B cell (primary cell): ENCODE results near the gene CST9. TPM values are rescaled to one million over a fixed set of nuclear protein-coding genes. Genes with fewer than 3 reads are reported as not detected.

ENCODE experiments used
- ATAC-seq: fragments of 200-7000 bp; cut with Tn5 transposase; one replicate; pipeline ENCODE4 v1.10.0; 2021; ENCODE audit warnings: low read depth, mild to moderate bottlenecking, moderate number of reproducible peaks, moderate library complexity
- CTCF ChIA-PET: fragments of 350-600 bp; sonication (Branson Sonifier 250); formaldehyde crosslinking; loops from one replicate; lab custom pipeline; 2021; ENCODE audit warnings: antibody characterized with exemption, inconsistent platforms; lab: Charles Lee
- POLR2A ChIA-PET: fragments of 350-600 bp; sonication (Branson Sonifier 250); formaldehyde crosslinking; loops from one replicate; lab custom pipeline; 2021; ENCODE audit warnings: antibody characterized with exemption; lab: Charles Lee
- DNase-seq: peaks from one replicate; pipeline ENCODE4 v3.0.0; 2013
- H2AFZ ChIP-seq: 2 replicates; pipeline ENCODE4 v1.6.1; 2012; ENCODE audit warnings: mild to moderate bottlenecking, low read depth, low read length; ENCODE audit not compliant: insufficient read depth, poor library complexity, severe bottlenecking
- H3K27ac ChIP-seq, 2 donors: 1 replicate in 1 of 2; 2 replicates in 1 of 2; pipeline ENCODE4 v1.5.1; 2012 to 2013; ENCODE audit warnings: low read length in 2 of 2, mild to moderate bottlenecking in 2 of 2, moderate library complexity in 1 of 2
- H3K27me3 ChIP-seq, 4 experiments: fragments of 200-600 bp in 1 of 4; sonication (generic) in 1 of 4; replicated peaks in 1 of 4; 1 replicate in 2 of 4; 2 replicates in 2 of 4; pipeline versions ENCODE4 v1.6.1 to v1.7.0; 2013 to 2016; ENCODE audit warnings: low read length in 3 of 4, mild to moderate bottlenecking in 2 of 4, mixed read lengths in 1 of 4, moderate library complexity in 1 of 4; ENCODE audit not compliant: insufficient read depth in 4 of 4, control insufficient read depth in 3 of 4; ENCODE audit errors: control extremely low read depth in 1 of 4
- H3K36me3 ChIP-seq, 2 experiments: replicated peaks in 1 of 2; 1 replicate in 1 of 2; 2 replicates in 1 of 2; pipeline versions ENCODE4 v1.6.1 to v1.7.1; 2013; ENCODE audit warnings: low read length in 1 of 2; ENCODE audit not compliant: insufficient read depth in 2 of 2, control insufficient read depth in 1 of 2; ENCODE audit errors: control extremely low read depth in 1 of 2, extremely low read depth in 1 of 2
- H3K4me1 ChIP-seq, 2 donors: fragments of 200-600 bp in 1 of 2; sonication (generic) in 1 of 2; 1 replicate in 1 of 2; 2 replicates in 1 of 2; pipeline versions ENCODE4 v1.5.1 to v1.6.1; 2013 to 2017; ENCODE audit warnings: low read length in 2 of 2; ENCODE audit not compliant: control insufficient read depth in 2 of 2, insufficient read depth in 2 of 2
- H3K4me2 ChIP-seq: replicated peaks from 2 replicates; pipeline ENCODE3; 2012; ENCODE audit warnings: mild to moderate bottlenecking, low read depth, low read length; ENCODE audit not compliant: poor library complexity, severe bottlenecking
- H3K4me3 ChIP-seq, 5 experiments: fragments of 200-600 bp in 1 of 5; sonication (generic) in 1 of 5; 1 replicate in 3 of 5; 2 replicates in 2 of 5; pipeline versions ENCODE4 v1.5.1 to v1.7.0; 2011 to 2016; ENCODE audit warnings: low read length in 4 of 5, mild to moderate bottlenecking in 4 of 5, low read depth in 2 of 5, control low read depth in 1 of 5, moderate library complexity in 1 of 5; ENCODE audit not compliant: insufficient read depth in 1 of 5; ENCODE audit errors: control extremely low read depth in 1 of 5, extremely low read depth in 1 of 5
- H3K79me2 ChIP-seq: fragments of 200-600 bp; sonication (generic); one replicate; pipeline ENCODE4 v1.6.0; 2016; ENCODE audit warnings: low read length; ENCODE audit not compliant: control insufficient read depth, insufficient read depth
- H3K9ac ChIP-seq: fragments of 200-600 bp; sonication (generic); 2 replicates; pipeline ENCODE4 v1.6.1; 2017; ENCODE audit warnings: mild to moderate bottlenecking, low read length, moderate library complexity
- H3K9me3 ChIP-seq, 3 donors: one replicate each; pipeline versions ENCODE4 v1.6.1 to v1.7.1; 2013; ENCODE audit warnings: low read length in 2 of 3; ENCODE audit not compliant: control insufficient read depth in 2 of 3, insufficient read depth in 1 of 3; ENCODE audit errors: control extremely low read depth in 1 of 3
- H4K20me1 ChIP-seq: 2 replicates; pipeline ENCODE4 v1.6.0; 2012; ENCODE audit warnings: mild to moderate bottlenecking, low read length; ENCODE audit not compliant: insufficient read depth, control insufficient read depth, poor library complexity, severe bottlenecking
- H3K27ac Mint-ChIP-seq: one replicate; pipeline ENCODE4 v1.8.0; 2021; ENCODE audit warnings: mixed read lengths
- H3K27me3 Mint-ChIP-seq: one replicate; pipeline ENCODE4 v1.8.0; 2021; ENCODE audit warnings: mixed read lengths
- H3K4me1 Mint-ChIP-seq: one replicate; pipeline ENCODE4 v1.8.0; 2021; ENCODE audit warnings: mixed read lengths
- H3K4me3 Mint-ChIP-seq: one replicate; pipeline ENCODE4 v1.8.0; 2021; ENCODE audit warnings: mixed read lengths
- H3K9me3 Mint-ChIP-seq: one replicate; pipeline ENCODE4 v1.8.0; 2022; ENCODE audit warnings: mixed read lengths; ENCODE audit not compliant: insufficient read depth
- EZH2 ChIP-seq: IDR thresholded peaks from 2 replicates; pipeline ENCODE4 v1.6.1; 2012; ENCODE audit warnings: borderline replicate concordance, low read depth, mild to moderate bottlenecking, moderate library complexity, low read length; ENCODE audit not compliant: insufficient read depth, poor library complexity, severe bottlenecking
- WGBS: methylation state at CpG from one replicate; pipeline ENCODE4 v1.1.5; 2013; ENCODE audit warnings: missing lambda C conversion rate; ENCODE audit not compliant: insufficient coverage; 5-methylcytosine and 5-hydroxymethylcytosine counted together
- intact Hi-C: fragments of 100-400 bp; cut with micrococcal nuclease; formaldehyde crosslinking; loops from one replicate; pipeline ENCODE4 v1.10.0; 2022
- polyA plus RNA-seq: library from polyadenylated mRNA; depleted of rRNA; stranded (reverse); fragments of >200 nt; gene quantifications from 2 replicates; pipeline ENCODE4 v1.2.3, GENCODE V29; 2012
- total RNA-seq, 2 donors: library from RNA; stranded (reverse); fragments of 120-200 nt in 1 of 2; gene quantifications; 1 replicate in 1 of 2; 2 replicates in 1 of 2; pipeline versions ENCODE4 v1.2.3 to v1.2.4, GENCODE V29; 2013 to 2022
- TF ChIP-seq, protein P1 (sequence below): fragments of 200-600 bp; IDR thresholded peaks from one replicate; pipeline ENCODE4 v1.8.0; 2022; ENCODE audit warnings: antibody characterized with exemption, mild to moderate bottlenecking

The CST9 gene
- total and polyA plus RNA-seq, 2 donors (not counting 1 experiment from before 2014, with no cell fraction given), result not detected

DNA sequence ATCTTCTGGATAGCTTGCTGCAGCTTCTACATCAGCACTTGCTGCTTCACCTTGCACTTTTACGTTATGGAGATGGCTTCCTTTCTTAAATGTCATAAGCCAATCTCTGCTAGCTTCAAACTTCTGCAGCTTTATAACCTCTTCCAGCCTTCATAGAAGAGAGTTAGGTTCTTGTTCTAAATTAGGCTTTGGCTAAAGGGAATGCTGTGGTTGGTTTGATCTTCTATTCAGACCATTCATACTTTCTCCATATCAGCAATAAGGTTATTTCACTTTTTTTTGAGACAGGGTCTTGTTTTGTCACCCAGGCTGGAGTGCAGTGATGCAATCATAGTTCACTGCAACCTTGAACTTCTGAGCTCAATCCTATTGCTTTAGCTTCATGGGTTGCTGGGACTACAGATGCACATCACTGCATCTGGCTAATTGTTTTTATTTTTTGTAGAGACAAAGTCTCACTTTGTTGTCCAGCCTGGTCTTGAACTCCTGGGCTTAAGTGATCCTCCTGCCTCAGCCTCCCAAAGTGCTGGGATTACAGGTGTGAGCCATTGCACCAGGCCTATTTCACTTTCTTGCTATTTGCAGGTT is 44.2 kb upstream of the CST9 start:
- Mint-ChIP-seq H3K4me1 (no peaks in the 10 kb centered on the region), H3K27me3 (peaks cover 10% of the 10 kb centered on the region), H3K9me3 (no peaks in the 10 kb centered on the region), H3K4me3 (no peak overlapping the region), H3K27ac (no peak overlapping the region)
- no peak overlapping the region for H3K27ac ChIP-seq
- CTCF ChIA-PET, result interaction anchor here (1.0 kb wide), 1 partner anchor 8 kb away, joined by 3 read pairs; no protein-coding TSS in a partner anchor
- H3K27me3 ChIP-seq, result no peaks in the 10 kb centered on the region
- no peaks in the 10 kb centered on the region for H3K4me1 ChIP-seq
- WGBS, result no CpG with 5 or more reads among the region's 1 CpG
- ATAC-seq, result no peak
- no peaks in the 10 kb centered on the region for H3K9me3 ChIP-seq
- no peak for TF ChIP-seq EZH2
- TF ChIP-seq, protein P1, sequence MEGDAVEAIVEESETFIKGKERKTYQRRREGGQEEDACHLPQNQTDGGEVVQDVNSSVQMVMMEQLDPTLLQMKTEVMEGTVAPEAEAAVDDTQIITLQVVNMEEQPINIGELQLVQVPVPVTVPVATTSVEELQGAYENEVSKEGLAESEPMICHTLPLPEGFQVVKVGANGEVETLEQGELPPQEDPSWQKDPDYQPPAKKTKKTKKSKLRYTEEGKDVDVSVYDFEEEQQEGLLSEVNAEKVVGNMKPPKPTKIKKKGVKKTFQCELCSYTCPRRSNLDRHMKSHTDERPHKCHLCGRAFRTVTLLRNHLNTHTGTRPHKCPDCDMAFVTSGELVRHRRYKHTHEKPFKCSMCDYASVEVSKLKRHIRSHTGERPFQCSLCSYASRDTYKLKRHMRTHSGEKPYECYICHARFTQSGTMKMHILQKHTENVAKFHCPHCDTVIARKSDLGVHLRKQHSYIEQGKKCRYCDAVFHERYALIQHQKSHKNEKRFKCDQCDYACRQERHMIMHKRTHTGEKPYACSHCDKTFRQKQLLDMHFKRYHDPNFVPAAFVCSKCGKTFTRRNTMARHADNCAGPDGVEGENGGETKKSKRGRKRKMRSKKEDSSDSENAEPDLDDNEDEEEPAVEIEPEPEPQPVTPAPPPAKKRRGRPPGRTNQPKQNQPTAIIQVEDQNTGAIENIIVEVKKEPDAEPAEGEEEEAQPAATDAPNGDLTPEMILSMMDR, result no peak
- POLR2A ChIA-PET, result no interaction called here
- no peak for DNase-seq
- no peak overlapping the region for H3K4me3 ChIP-seq
- H3K4me2 ChIP-seq, result no peak overlapping the region
- no peaks in the 10 kb centered on the region for H4K20me1 ChIP-seq
- H3K9ac ChIP-seq, result no peak overlapping the region
- no peaks in the 10 kb centered on the region for H3K36me3 ChIP-seq
- intact Hi-C loops, result no loop called here
- no peak overlapping the region for H2AFZ ChIP-seq
- no peaks in the 10 kb centered on the region for H3K79me2 ChIP-seq

DNA sequence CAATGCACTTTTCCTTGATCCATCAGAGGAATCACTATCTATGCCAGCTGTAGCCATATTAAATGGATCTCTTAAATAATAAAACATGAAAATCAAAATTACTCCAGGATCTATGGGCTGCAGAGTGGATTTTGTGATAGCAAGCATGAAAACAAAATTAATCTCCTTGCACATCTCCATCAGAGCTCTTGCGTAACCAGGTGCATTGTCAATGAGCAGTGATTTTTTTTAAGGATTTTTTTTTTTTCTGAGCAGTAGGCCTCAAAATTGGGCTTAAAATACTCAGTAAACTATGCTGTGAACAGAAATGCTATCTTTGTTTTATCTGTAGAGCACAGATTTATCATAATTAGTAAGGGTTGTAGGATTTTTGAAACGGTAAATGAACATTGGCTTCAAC is 43.5 kb upstream of the CST9 start:
- Histone ChIP-seq H4K20me1 (no peaks in the 10 kb centered on the region), H3K79me2 (no peaks in the 10 kb centered on the region), H3K27ac (no peak overlapping the region), H3K9ac (no peak overlapping the region), H3K4me2 (no peak overlapping the region), H3K4me3 (no peak overlapping the region), H3K9me3 (no peaks in the 10 kb centered on the region), H3K27me3 (no peaks in the 10 kb centered on the region), H3K4me1 (no peaks in the 10 kb centered on the region), H3K36me3 (no peaks in the 10 kb centered on the region), H2AFZ (no peak overlapping the region)
- CTCF ChIA-PET, result no interaction called here
- no peak for ATAC-seq
- DNase-seq, result no peak
- Mint-ChIP-seq H3K4me3 (no peak overlapping the region), H3K27ac (no peak overlapping the region), H3K27me3 (peaks cover 10% of the 10 kb centered on the region), H3K4me1 (no peaks in the 10 kb centered on the region), H3K9me3 (no peaks in the 10 kb centered on the region)
- POLR2A ChIA-PET, result no interaction called here
- WGBS, result no CpG with 5 or more reads among the region's 2 CpGs
- TF ChIP-seq EZH2, result no peak
- TF ChIP-seq, protein P1, result no peak
- intact Hi-C loops, result no loop called here
